Colonic mucosa (tissue), 4 donors: ENCODE data around the gene SLC7A14. TPM values are rescaled to one million over a fixed set of nuclear protein-coding genes. Genes with fewer than 3 reads are reported as not detected.

Experiments used
- DNase-seq: peaks from one replicate; pipeline ENCODE4 v3.0.0-alpha.2; 2020
- H3K27ac ChIP-seq: fragments of 200-600 bp; one replicate; pipeline ENCODE4 v1.8.0; 2021
- H3K27me3 ChIP-seq: fragments of 200-600 bp; one replicate; pipeline ENCODE4 v1.8.0; 2021
- H3K36me3 ChIP-seq: fragments of 200-600 bp; one replicate; pipeline ENCODE4 v1.8.0; 2021
- H3K4me1 ChIP-seq: fragments of 200-600 bp; one replicate; pipeline ENCODE4 v1.8.0; 2021; ENCODE audit warnings: mild to moderate bottlenecking
- H3K4me3 ChIP-seq: fragments of 200-600 bp; one replicate; pipeline ENCODE4 v1.8.0; 2021
- H3K9ac ChIP-seq, 2 donors: one replicate each; pipeline ENCODE4 v1.7.0; 2013; ENCODE audit warnings: control low read depth in 2 of 2, low read depth in 2 of 2, low read length in 2 of 2
- H3K9me3 ChIP-seq: fragments of 200-600 bp; one replicate; pipeline ENCODE4 v1.8.0; 2021
- intact Hi-C: fragments of 100-400 bp; cut with DNase I; formaldehyde crosslinking; loops from one replicate; pipeline ENCODE4 v1.14.1; 2022
- total RNA-seq, 2 donors: library from RNA; stranded (reverse); fragmentation: NEBNext Ultra II Directional in 1 of 2; extraction: Animal tissue kit (Norgen Biotek cat#: 25700) in 1 of 2; gene quantifications; one replicate each; pipeline ENCODE4 v1.2.1, GENCODE V29; 2021
- TF ChIP-seq, protein P1 (sequence below): fragments of 200-600 bp; IDR thresholded peaks from one replicate; pipeline ENCODE4 v1.8.0; 2022; ENCODE audit warnings: antibody characterized with exemption, mild to moderate bottlenecking
- donor health status: healthy.
- donor health status: DM: no; HTN: no; CAD: no.
- donor health status: DM: no; HTN: no; CAD: no.

SLC7A14 gene
- total RNA-seq, 2 donors from 2014 or later = 0.05 to 0.56 TPM

DNA sequence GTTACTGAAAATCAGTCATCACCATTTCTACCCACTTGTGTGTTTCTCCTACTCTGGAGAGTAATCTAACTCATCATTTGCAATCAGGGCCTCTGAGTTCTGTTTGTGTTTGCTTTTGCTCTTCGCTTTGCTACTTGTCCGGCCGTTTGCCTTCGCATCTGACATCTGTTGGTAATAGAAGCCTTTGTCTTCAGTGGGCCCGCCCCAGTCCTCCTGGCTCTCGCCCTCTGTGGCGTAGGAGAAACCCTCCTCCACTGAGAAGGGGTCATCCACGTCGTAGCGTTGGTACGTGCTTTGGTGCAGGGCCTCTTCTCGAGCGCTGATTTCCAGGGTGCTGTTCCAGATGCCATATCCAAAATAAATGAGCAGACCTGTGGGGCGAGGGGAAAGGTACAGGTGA lies 118.9 kb downstream of the SLC7A14 start:
- no peak overlapping the region for H3K4me3 ChIP-seq
- no peaks in the 10 kb centered on the region for H3K4me1 ChIP-seq
- no peaks in the 10 kb centered on the region for H3K9me3 ChIP-seq
- H3K27me3 ChIP-seq = no peaks in the 10 kb centered on the region
- intact Hi-C loops = no loop called here
- H3K36me3 ChIP-seq = no peaks in the 10 kb centered on the region
- TF ChIP-seq, protein P1, sequence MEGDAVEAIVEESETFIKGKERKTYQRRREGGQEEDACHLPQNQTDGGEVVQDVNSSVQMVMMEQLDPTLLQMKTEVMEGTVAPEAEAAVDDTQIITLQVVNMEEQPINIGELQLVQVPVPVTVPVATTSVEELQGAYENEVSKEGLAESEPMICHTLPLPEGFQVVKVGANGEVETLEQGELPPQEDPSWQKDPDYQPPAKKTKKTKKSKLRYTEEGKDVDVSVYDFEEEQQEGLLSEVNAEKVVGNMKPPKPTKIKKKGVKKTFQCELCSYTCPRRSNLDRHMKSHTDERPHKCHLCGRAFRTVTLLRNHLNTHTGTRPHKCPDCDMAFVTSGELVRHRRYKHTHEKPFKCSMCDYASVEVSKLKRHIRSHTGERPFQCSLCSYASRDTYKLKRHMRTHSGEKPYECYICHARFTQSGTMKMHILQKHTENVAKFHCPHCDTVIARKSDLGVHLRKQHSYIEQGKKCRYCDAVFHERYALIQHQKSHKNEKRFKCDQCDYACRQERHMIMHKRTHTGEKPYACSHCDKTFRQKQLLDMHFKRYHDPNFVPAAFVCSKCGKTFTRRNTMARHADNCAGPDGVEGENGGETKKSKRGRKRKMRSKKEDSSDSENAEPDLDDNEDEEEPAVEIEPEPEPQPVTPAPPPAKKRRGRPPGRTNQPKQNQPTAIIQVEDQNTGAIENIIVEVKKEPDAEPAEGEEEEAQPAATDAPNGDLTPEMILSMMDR = no peak
- H3K9ac ChIP-seq = no peak overlapping the region
- no peak overlapping the region for H3K27ac ChIP-seq
- DNase-seq = no peak

GRCh38 chr3:170465955-170466354 lies 119.9 kb downstream of the SLC7A14 start:
- Histone ChIP-seq H3K36me3 (no peaks in the 10 kb centered on the region), H3K9ac (no peak overlapping the region), H3K4me1 (no peaks in the 10 kb centered on the region), H3K27ac (no peak overlapping the region), H3K9me3 (no peaks in the 10 kb centered on the region), H3K4me3 (no peak overlapping the region), H3K27me3 (no peaks in the 10 kb centered on the region)
- DNase-seq = no peak
- TF ChIP-seq, protein P1 = no peak
- intact Hi-C loops = no loop called here

GRCh38 chr3:170463011-170463410 lies 122.9 kb downstream of the SLC7A14 start:
- Histone ChIP-seq H3K36me3 (no peaks in the 10 kb centered on the region), H3K27me3 (no peaks in the 10 kb centered on the region), H3K9ac (no peak overlapping the region), H3K9me3 (no peaks in the 10 kb centered on the region), H3K4me3 (no peak overlapping the region), H3K27ac (no peak overlapping the region), H3K4me1 (no peaks in the 10 kb centered on the region)
- intact Hi-C loops = no loop called here
- DNase-seq = no peak
- TF ChIP-seq, protein P1 = no peak

DNA sequence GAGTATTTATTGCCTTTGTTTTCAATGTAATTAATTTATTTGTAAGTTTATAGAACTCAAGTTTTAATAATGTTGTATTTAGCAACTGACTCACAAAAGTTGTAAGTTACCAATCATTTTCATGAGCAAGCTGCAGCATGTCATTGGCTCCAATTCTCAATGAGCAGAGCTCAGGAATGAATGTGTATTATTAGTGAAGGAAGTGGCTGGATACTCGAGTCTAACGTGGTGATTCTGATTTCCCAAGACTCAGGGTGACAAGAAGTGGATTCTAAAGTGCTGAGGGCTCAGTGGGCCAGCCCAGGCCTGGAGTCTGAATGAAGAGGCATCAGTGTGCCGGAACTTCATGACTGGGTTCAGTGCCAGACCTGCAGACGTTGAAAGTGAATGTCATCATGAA lies 127.6 kb downstream of the SLC7A14 start:
- no peak for DNase-seq
- TF ChIP-seq, protein P1 = no peak
- intact Hi-C loops = no loop called here
- Histone ChIP-seq H3K27me3 (no peaks in the 10 kb centered on the region), H3K27ac (no peak overlapping the region), H3K9ac (no peak overlapping the region), H3K4me1 (no peaks in the 10 kb centered on the region), H3K9me3 (no peaks in the 10 kb centered on the region), H3K4me3 (no peak overlapping the region), H3K36me3 (no peaks in the 10 kb centered on the region)

DNA sequence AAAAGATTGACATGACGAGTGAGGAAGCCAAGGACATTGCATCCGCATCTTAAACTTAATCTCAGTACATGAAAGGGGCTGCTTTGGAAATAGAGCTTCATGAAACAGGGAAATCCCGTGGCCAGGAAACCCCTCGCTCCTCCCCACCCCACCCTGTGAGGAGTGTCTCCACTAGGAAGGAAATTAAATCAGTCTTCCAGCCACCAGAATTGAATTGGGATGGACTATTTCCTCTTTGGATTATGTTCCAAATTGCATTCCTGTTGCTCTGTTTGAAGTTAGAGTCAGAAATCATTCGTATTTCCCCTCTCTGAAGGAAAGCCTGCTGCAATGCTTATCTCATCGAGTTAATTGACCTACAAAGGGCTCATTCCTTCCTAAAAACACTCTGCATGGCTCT lies 131.4 kb downstream of the SLC7A14 start:
- TF ChIP-seq, protein P1 = no peak
- Histone ChIP-seq H3K27me3 (no peaks in the 10 kb centered on the region), H3K4me1 (no peaks in the 10 kb centered on the region), H3K9ac (no peak overlapping the region), H3K27ac (no peak overlapping the region), H3K9me3 (no peaks in the 10 kb centered on the region), H3K36me3 (no peaks in the 10 kb centered on the region), H3K4me3 (no peak overlapping the region)
- DNase-seq = no peak
- intact Hi-C loops = no loop called here

- H3K4me3 ChIP-seq = no peak overlapping the region
- DNase-seq = no peak
- no peaks in the 10 kb centered on the region for H3K4me1 ChIP-seq
- TF ChIP-seq, protein P1 = no peak
- H3K27me3 ChIP-seq = no peaks in the 10 kb centered on the region
- H3K36me3 ChIP-seq = no peaks in the 10 kb centered on the region
- H3K9me3 ChIP-seq = no peaks in the 10 kb centered on the region
- no peak overlapping the region for H3K27ac ChIP-seq
- intact Hi-C loops = no loop called here
- no peak overlapping the region for H3K9ac ChIP-seq
Observed at GRCh38 chr3:170450039-170450438, 135.8 kb downstream of the SLC7A14 start.
